ENCODE measurements around the gene ZDHHC8. TPM values are rescaled to one million over a fixed set of nuclear protein-coding genes. Genes with fewer than 3 reads are reported as not detected.

ZDHHC8 gene
- total and polyA plus RNA-seq, 12 donors: 5.7 to 109 (median 36.1) TPM

GRCh38 chr22:20135265-20135664 lies 3.7 kb downstream of the ZDHHC8 start:
- intact Hi-C loops (cut with DNase I): no loop called here
- Histone ChIP-seq H3K4me3 (no peak overlapping the region), H3K4me1 (replicated peaks in 1 of 2) (peaks cover 17 to 54% of the 10 kb centered on the region in 2 donors), H3K27me3 (no peaks in the 10 kb centered on the region), H3K36me3 (replicated peaks in 1 of 2) (peaks cover 0 to 5% of the 10 kb centered on the region in 2 donors), H3K9me3 (replicated peaks in 1 of 3) (no peaks in the 10 kb centered on the region), H3K27ac (no peak overlapping the region)
- DNase-seq: no peak
- 45 to 47% (median 47%) methylated on average over 4 of the region's 4 CpGs; no CpG with 5 or more reads in 1 of the 4 donors for WGBS, 4 donors
- TF ChIP-seq CTCF (IDR thresholded peaks at IDR 0.05) (no peak), POLR2A (IDR thresholded peaks at IDR 0.05) (no peak)

DNA sequence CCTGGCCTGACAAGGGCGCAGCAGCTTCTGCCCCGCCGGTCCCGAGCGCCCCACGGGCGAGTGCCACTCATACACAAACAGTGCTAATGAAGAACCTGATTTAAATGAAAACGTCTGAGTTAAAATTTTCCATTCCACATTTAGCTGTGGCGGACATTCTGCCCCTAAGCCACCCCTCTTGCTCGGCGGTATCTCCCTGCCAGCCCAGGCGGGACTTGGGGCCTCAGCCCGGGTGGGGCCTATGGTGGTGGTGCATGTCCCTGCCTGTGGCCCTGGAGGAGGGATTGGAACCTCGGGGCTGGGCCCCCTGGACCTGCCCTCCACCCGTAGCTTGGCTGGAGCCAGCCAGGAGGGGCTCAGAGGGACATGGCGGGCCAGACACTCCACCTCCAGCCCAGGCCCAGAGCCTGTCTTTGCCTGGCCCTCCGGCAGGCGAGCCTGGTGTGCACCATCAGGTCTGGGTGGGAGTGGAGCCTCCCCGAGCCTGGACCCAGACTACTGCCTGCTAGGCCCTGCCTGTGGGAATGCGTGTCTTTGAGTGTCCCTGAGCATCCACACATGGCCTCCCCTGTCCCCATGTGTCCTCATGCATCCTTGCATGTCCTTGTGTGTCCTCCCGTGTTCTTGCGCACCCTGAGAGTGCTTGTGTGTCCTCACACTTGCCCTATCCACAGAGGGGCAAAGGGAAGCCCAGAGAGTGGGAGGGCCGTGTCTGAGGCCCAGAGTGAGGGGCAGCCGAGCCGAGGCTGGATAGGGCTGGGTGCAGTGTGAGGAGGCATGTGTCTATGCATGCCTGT lies 4.4 kb downstream of the ZDHHC8 start:
- peaks cover 0 to 5% of the 10 kb centered on the region in 2 donors for H3K36me3 ChIP-seq (replicated peaks in 1 of 2)
- no peak overlapping the region for H3K4me3 ChIP-seq
- no peaks in the 10 kb centered on the region for H3K27me3 ChIP-seq
- intact Hi-C loops (cut with DNase I): no loop called here
- TF ChIP-seq CTCF (IDR thresholded peaks at IDR 0.05) (no peak), POLR2A (IDR thresholded peaks at IDR 0.05) (no peak)
- no peak overlapping the region for H3K27ac ChIP-seq
- 79 to 88% (median 87%) methylated on average over 13 to 25 of the region's 25 CpGs for WGBS, 4 donors
- H3K9me3 ChIP-seq (replicated peaks in 1 of 3): no peaks in the 10 kb centered on the region
- H3K4me1 ChIP-seq (replicated peaks in 1 of 2): peaks cover 17 to 48% of the 10 kb centered on the region in 2 donors
- no peak for DNase-seq

DNA sequence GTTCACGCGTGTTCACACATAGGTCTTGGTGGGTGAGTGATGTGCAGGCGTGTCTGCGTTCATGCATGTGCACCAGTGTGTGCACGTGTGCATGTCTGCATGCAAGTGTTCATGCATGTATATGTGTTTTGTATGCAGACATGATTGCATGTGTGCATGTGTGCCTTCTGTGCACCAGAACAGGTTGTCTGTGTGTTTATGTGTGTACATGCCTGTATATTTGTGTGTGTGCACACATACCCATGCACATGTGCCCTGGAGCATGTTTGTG lies 4.9 kb downstream of the ZDHHC8 start:
- DNase-seq: no peak
- TF ChIP-seq POLR2A (IDR thresholded peaks at IDR 0.05) (no peak), CTCF (IDR thresholded peaks at IDR 0.05) (no peak)
- Histone ChIP-seq H3K4me3 (no peak overlapping the region), H3K27ac (no peak overlapping the region), H3K4me1 (replicated peaks in 1 of 2) (peaks cover 17 to 48% of the 10 kb centered on the region in 2 donors), H3K36me3 (replicated peaks in 1 of 2) (peaks cover 0 to 5% of the 10 kb centered on the region in 2 donors), H3K27me3 (no peaks in the 10 kb centered on the region), H3K9me3 (replicated peaks in 1 of 3) (no peaks in the 10 kb centered on the region)
- 81 to 97% (median 93%) methylated on average over 5 of the region's 5 CpGs for WGBS, 4 donors
- intact Hi-C loops (cut with DNase I): no loop called here

- no peaks in the 10 kb centered on the region for H3K27me3 ChIP-seq
- peak overlapping the region in 1 of 5 donors; percentile 17 for H3K27ac ChIP-seq
- 85 to 88% (median 86%) methylated on average over 3 to 13 of the region's 13 CpGs; no CpG with 5 or more reads in 1 of the 4 donors for WGBS, 4 donors
- H3K4me1 ChIP-seq (replicated peaks in 1 of 2): peaks cover 17 to 48% of the 10 kb centered on the region in 2 donors
- no peaks in the 10 kb centered on the region for H3K9me3 ChIP-seq (replicated peaks in 1 of 3)
- no peak for TF ChIP-seq CTCF (IDR thresholded peaks at IDR 0.05)
- no peak for TF ChIP-seq POLR2A (IDR thresholded peaks at IDR 0.05)
- intact Hi-C loops (cut with DNase I): no loop called here
- H3K4me3 ChIP-seq: no peak overlapping the region
- DNase-seq: no peak
- H3K36me3 ChIP-seq (replicated peaks in 1 of 2): peaks cover 0 to 5% of the 10 kb centered on the region in 2 donors
These were observed 5.5 kb downstream of the ZDHHC8 start for GRCh38 chr22:20137113-20137512.
